Left lung (tissue), 10 donors: Measurements from ENCODE around the gene RNF224. TPM values are rescaled to one million over a fixed set of nuclear protein-coding genes. Genes with fewer than 3 reads are reported as not detected.

Source experiments
- ATAC-seq: fragments of 200-7000 bp; cut with Tn5 transposase; one replicate; pipeline ENCODE4 v1.9.1; 2020; ENCODE audit warnings: moderate library complexity
- DNase-seq, 4 donors: peaks; one replicate each; pipeline ENCODE4 v3.0.0-alpha.2; 2013 to 2020
- H3K27ac ChIP-seq, 2 donors: fragments of 200-600 bp; sonication (generic) in 1 of 2; one replicate each; pipeline versions ENCODE4 v1.5.0 to v1.8.0; 2020 to 2021
- H3K27me3 ChIP-seq, 2 donors: fragments of 200-600 bp; sonication (generic) in 1 of 2; one replicate each; pipeline versions ENCODE4 v1.5.0 to v1.8.0; 2020 to 2021
- H3K36me3 ChIP-seq, 2 donors: fragments of 200-600 bp; sonication (generic) in 1 of 2; one replicate each; pipeline versions ENCODE4 v1.5.0 to v1.8.0; 2020 to 2021
- H3K4me1 ChIP-seq, 2 donors: fragments of 200-600 bp; one replicate each; pipeline ENCODE4 v1.8.0; 2021
- H3K4me3 ChIP-seq, 2 donors: fragments of 200-600 bp; sonication (generic) in 1 of 2; one replicate each; pipeline versions ENCODE4 v1.5.0 to v1.8.0; 2020 to 2021; ENCODE audit warnings: mild to moderate bottlenecking in 1 of 2
- H3K9me3 ChIP-seq, 2 donors: fragments of 200-600 bp; sonication (generic) in 1 of 2; one replicate each; pipeline versions ENCODE4 v1.5.0 to v1.8.0; 2020 to 2021
- intact Hi-C, 2 donors: fragments of 100-400 bp; cut with DNase I; formaldehyde crosslinking; loops; one replicate each; pipeline versions ENCODE4 v1.11.2 to v1.14.2; 2022
- polyA plus RNA-seq, 6 donors: library from polyadenylated mRNA; unstranded; fragments of 120-200 nt; gene quantifications; one replicate each; pipeline ENCODE4 v1.2.1, GENCODE V29; 2013; ENCODE audit not compliant: insufficient read length in 6 of 6
- total RNA-seq, 2 donors: library from RNA; stranded (reverse); fragmentation: NEBNext Ultra II Directional; extraction: Animal tissue kit (Norgen Biotek cat#: 25700); gene quantifications; one replicate each; pipeline ENCODE4 v1.2.1, GENCODE V29; 2021
- TF ChIP-seq, protein P1 (sequence below), 2 donors: fragments of 200-600 bp; sonication (generic) in 1 of 2; IDR thresholded peaks; one replicate each; pipeline versions ENCODE4 v1.5.0 to v1.8.0; 2021; ENCODE audit warnings: antibody characterized with exemption in 2 of 2
- donor health status: DM: no; HTN: yes; CAD: no.
- donor health status: DM: no; HTN: no; CAD: no.

The RNF224 gene
- total and polyA plus RNA-seq, 8 donors, result 0.15 to 4.8 (median 2.6) TPM

GRCh38 chr9:137180491-137180890 lies 46.8 kb upstream of the RNF224 start:
- Histone ChIP-seq H3K36me3 (peaks cover 0 to 84% of the 10 kb centered on the region in 2 donors), H3K27me3 (peaks cover 0 to 6% of the 10 kb centered on the region in 2 donors), H3K4me1 (peaks cover 0 to 6% of the 10 kb centered on the region in 2 donors), H3K27ac (no peak overlapping the region), H3K9me3 (no peaks in the 10 kb centered on the region), H3K4me3 (no peak overlapping the region)
- no peak for ATAC-seq
- no peak for DNase-seq
- intact Hi-C loops, result no loop called here
- TF ChIP-seq, protein P1, sequence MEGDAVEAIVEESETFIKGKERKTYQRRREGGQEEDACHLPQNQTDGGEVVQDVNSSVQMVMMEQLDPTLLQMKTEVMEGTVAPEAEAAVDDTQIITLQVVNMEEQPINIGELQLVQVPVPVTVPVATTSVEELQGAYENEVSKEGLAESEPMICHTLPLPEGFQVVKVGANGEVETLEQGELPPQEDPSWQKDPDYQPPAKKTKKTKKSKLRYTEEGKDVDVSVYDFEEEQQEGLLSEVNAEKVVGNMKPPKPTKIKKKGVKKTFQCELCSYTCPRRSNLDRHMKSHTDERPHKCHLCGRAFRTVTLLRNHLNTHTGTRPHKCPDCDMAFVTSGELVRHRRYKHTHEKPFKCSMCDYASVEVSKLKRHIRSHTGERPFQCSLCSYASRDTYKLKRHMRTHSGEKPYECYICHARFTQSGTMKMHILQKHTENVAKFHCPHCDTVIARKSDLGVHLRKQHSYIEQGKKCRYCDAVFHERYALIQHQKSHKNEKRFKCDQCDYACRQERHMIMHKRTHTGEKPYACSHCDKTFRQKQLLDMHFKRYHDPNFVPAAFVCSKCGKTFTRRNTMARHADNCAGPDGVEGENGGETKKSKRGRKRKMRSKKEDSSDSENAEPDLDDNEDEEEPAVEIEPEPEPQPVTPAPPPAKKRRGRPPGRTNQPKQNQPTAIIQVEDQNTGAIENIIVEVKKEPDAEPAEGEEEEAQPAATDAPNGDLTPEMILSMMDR (IDR thresholded peaks at IDR 0.05), result no peak

DNA sequence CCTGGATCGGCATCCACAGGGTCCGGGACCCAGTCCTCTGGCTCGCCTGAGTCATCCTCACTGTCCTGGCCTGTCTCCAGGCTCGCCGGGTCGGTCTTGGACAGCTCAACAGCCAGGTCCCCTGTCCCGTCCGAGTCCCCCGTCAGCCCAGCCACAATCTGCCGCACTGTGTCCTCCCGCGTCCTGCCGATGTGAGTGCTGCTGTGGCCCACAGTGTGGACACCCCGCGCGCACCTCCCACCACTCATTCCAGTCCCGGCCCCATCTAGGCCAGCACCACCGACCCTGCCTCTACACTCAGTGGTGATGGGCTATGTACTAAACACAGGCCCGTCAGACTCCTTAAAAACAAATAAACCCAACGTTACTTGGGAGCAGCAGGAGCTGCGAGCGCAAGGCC lies 45.6 kb upstream of the RNF224 start:
- H3K4me3 ChIP-seq, result no peak overlapping the region
- H3K27me3 ChIP-seq, result no peaks in the 10 kb centered on the region
- no peaks in the 10 kb centered on the region for H3K9me3 ChIP-seq
- DNase-seq (no peak), ATAC-seq (no peak)
- intact Hi-C loops, result no loop called here
- H3K36me3 ChIP-seq, result peaks cover 0 to 92% of the 10 kb centered on the region in 2 donors
- H3K27ac ChIP-seq, result no peak overlapping the region
- TF ChIP-seq, protein P1 (IDR thresholded peaks at IDR 0.05), result no peak
- H3K4me1 ChIP-seq, result peaks cover under 1 to 16% of the 10 kb centered on the region in 2 donors

DNA sequence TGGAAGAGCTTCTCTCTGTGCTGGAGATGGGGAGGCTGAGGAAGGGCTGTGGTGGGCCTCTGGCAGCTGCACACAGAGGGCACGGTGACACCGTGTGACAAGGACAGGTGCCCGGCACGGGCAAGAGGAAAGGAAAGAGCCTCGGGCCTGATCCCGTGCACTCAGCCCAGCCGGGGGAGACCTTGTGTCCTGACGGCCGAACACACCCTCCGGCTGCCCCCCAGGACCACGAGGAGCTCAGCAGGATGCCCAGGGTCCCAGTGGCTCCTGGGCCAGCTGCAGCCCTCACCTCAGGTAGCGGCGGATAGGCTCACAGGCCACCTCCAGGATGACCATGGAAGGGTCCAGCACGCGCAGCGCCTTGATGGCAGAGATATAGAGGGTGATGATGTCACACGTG lies 44.5 kb upstream of the RNF224 start:
- TF ChIP-seq, protein P1 (IDR thresholded peaks at IDR 0.05), result no peak
- H3K4me3 ChIP-seq, result no peak overlapping the region
- no peak for DNase-seq
- no peak overlapping the region for H3K27ac ChIP-seq
- intact Hi-C loops, result no loop called here
- no peaks in the 10 kb centered on the region for H3K9me3 ChIP-seq
- H3K36me3 ChIP-seq, result peaks cover 0 to 87% of the 10 kb centered on the region in 2 donors
- H3K4me1 ChIP-seq, result peaks cover 12 to 27% of the 10 kb centered on the region in 2 donors
- no peaks in the 10 kb centered on the region for H3K27me3 ChIP-seq
- ATAC-seq, result no peak

- Histone ChIP-seq H3K27ac (no peak overlapping the region), H3K27me3 (no peaks in the 10 kb centered on the region), H3K9me3 (no peaks in the 10 kb centered on the region), H3K36me3 (peaks cover 0 to 74% of the 10 kb centered on the region in 2 donors), H3K4me1 (peaks cover 13 to 25% of the 10 kb centered on the region in 2 donors), H3K4me3 (no peak overlapping the region)
- TF ChIP-seq, protein P1 (IDR thresholded peaks at IDR 0.05), result no peak
- DNase-seq, result no peak
- intact Hi-C loops, result no loop called here
- no peak for ATAC-seq
Observed at GRCh38 chr9:137183980-137184595, 43.2 kb upstream of the RNF224 start.

DNA sequence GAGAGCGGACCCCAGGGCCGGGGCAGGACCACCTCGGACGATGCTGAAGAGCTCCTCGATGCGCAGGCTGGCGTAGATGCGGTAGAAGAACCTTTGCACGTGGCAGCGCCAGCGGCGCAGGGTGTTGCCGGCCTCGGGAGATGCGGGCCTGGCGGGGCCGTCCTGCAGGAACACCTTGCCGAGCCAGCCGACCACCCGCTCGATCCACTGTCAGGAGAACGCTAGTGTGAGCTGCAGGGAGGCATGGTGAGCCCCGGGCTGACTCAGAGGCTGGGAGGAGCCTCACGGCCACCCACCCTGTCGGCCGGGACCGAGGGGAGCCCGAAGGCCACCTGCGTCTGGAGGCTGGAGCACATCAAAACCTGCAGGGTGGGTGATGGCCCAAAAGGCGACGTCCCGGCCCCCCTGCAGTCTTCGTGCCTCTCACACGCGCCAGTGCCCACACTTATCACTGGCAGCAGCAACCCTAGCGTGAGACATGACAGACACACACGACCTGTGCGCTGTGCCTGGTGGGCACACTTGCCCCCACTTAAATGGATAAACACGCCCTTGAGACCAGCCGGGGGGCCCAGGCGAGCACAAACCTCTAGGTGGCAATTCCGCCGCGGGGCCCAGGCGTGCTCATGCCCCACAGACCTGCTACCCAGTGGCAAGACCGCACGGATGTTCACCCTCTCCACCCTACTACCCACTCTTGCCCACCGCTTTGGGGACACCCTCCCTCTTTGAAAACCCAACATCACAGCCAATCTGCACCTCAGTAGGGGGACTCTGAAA lies 42.2 kb upstream of the RNF224 start:
- Histone ChIP-seq H3K4me3 (no peak overlapping the region), H3K36me3 (peaks cover 0 to 68% of the 10 kb centered on the region in 2 donors), H3K27me3 (no peaks in the 10 kb centered on the region), H3K4me1 (peaks cover 22 to 35% of the 10 kb centered on the region in 2 donors), H3K27ac (no peak overlapping the region), H3K9me3 (no peaks in the 10 kb centered on the region)
- intact Hi-C loops, result no loop called here
- TF ChIP-seq, protein P1 (IDR thresholded peaks at IDR 0.05), result no peak
- DNase-seq, result no peak
- ATAC-seq, result no peak
